ENCODE measurements around the gene ZNF578.
"Not testable (repeated sequence)": the region's sequence is repeated elsewhere in the genome, so short reads cannot be mapped to it uniquely, and the experiment has no call there.

ZNF578 gene

GRCh38 chr19:52533901-52534300 lies 80.5 kb downstream of the ZNF578 start:
- no peak for DNase-seq (ENCODE audit: low read depth, low spot score)
- H3K4me1 ChIP-seq (ENCODE audit: control insufficient read depth, insufficient read depth, low read length), result no peaks in the 10 kb centered on the region
- H3K27me3 ChIP-seq (ENCODE audit: control insufficient read depth, insufficient read depth, low read length), result no peaks in the 10 kb centered on the region
- no peaks in the 10 kb centered on the region for H3K9me3 ChIP-seq (ENCODE audit: control insufficient read depth, insufficient read depth, low read length)
- no peak overlapping the region for H3K27ac ChIP-seq (ENCODE audit: low read length)
- H3K36me3 ChIP-seq (ENCODE audit: control insufficient read depth, insufficient read depth, low read length), result no peaks in the 10 kb centered on the region
- no peak overlapping the region for H3K4me3 ChIP-seq (ENCODE audit: low read length)
- no CpG with 5 or more reads among the region's 5 CpGs for WGBS (ENCODE audit: insufficient coverage, insufficient read length)

GRCh38 chr19:52535385-52535770 lies 82.0 kb downstream of the ZNF578 start:
- not testable (repeated sequence) for H3K27ac ChIP-seq (ENCODE audit: low read length); H3K9me3 ChIP-seq (ENCODE audit: control insufficient read depth, insufficient read depth, low read length); DNase-seq (ENCODE audit: low read depth, low spot score); H3K27me3 ChIP-seq (ENCODE audit: control insufficient read depth, insufficient read depth, low read length); H3K36me3 ChIP-seq (ENCODE audit: control insufficient read depth, insufficient read depth, low read length); H3K4me1 ChIP-seq (ENCODE audit: control insufficient read depth, insufficient read depth, low read length)
- WGBS (ENCODE audit: insufficient coverage, insufficient read length), result no CpG with 5 or more reads among the region's 15 CpGs
- peak overlapping the region; percentile 33; the same call in 1 of the 2 replicates for H3K4me3 ChIP-seq (ENCODE audit: low read length)

GRCh38 chr19:52535771-52536447 lies 82.6 kb downstream of the ZNF578 start:
- Histone ChIP-seq H3K36me3 (ENCODE audit: control insufficient read depth, insufficient read depth, low read length) (no peaks in the 10 kb centered on the region), H3K27me3 (ENCODE audit: control insufficient read depth, insufficient read depth, low read length) (no peaks in the 10 kb centered on the region), H3K9me3 (ENCODE audit: control insufficient read depth, insufficient read depth, low read length) (no peaks in the 10 kb centered on the region), H3K4me3 (ENCODE audit: low read length) (peak overlapping the region; percentile 56; the same call in 1 of the 2 replicates), H3K4me1 (ENCODE audit: control insufficient read depth, insufficient read depth, low read length) (no peaks in the 10 kb centered on the region), H3K27ac (ENCODE audit: low read length) (no peak overlapping the region)
- no peak for DNase-seq (ENCODE audit: low read depth, low spot score)
- WGBS (ENCODE audit: insufficient coverage, insufficient read length), result no CpG with 5 or more reads among the region's 50 CpGs

- WGBS (ENCODE audit: insufficient coverage, insufficient read length), result no CpG with 5 or more reads among the region's 17 CpGs
- Histone ChIP-seq H3K4me3 (ENCODE audit: low read length) (peak overlapping the region; percentile 56; the same call in 1 of the 2 replicates), H3K27ac (ENCODE audit: low read length) (no peak overlapping the region)
Measured at GRCh38 chr19:52536448-52536800, 83.1 kb downstream of the ZNF578 start.

GRCh38 chr19:52538815-52539214 lies 85.5 kb downstream of the ZNF578 start:
- not testable (repeated sequence) for H3K36me3 ChIP-seq (ENCODE audit: control insufficient read depth, insufficient read depth, low read length); H3K4me3 ChIP-seq (ENCODE audit: low read length); H3K9me3 ChIP-seq (ENCODE audit: control insufficient read depth, insufficient read depth, low read length); H3K27me3 ChIP-seq (ENCODE audit: control insufficient read depth, insufficient read depth, low read length); H3K4me1 ChIP-seq (ENCODE audit: control insufficient read depth, insufficient read depth, low read length); H3K27ac ChIP-seq (ENCODE audit: low read length); DNase-seq (ENCODE audit: low read depth, low spot score)
- WGBS (ENCODE audit: insufficient coverage, insufficient read length), result no CpG with 5 or more reads among the region's 4 CpGs

More at GRCh38 chr19:52536448-52536800, 83.1 kb downstream of the ZNF578 start:
- DNase-seq (ENCODE audit: low read depth, low spot score), result no peak
- Histone ChIP-seq H3K36me3 (ENCODE audit: control insufficient read depth, insufficient read depth, low read length) (no peaks in the 10 kb centered on the region), H3K9me3 (ENCODE audit: control insufficient read depth, insufficient read depth, low read length) (no peaks in the 10 kb centered on the region), H3K27me3 (ENCODE audit: control insufficient read depth, insufficient read depth, low read length) (no peaks in the 10 kb centered on the region), H3K4me1 (ENCODE audit: control insufficient read depth, insufficient read depth, low read length) (no peaks in the 10 kb centered on the region)

- H3K9me3 ChIP-seq (ENCODE audit: control insufficient read depth, insufficient read depth, low read length); DNase-seq (ENCODE audit: low read depth, low spot score); H3K27me3 ChIP-seq (ENCODE audit: control insufficient read depth, insufficient read depth, low read length); H3K4me3 ChIP-seq (ENCODE audit: low read length); H3K27ac ChIP-seq (ENCODE audit: low read length); H3K4me1 ChIP-seq (ENCODE audit: control insufficient read depth, insufficient read depth, low read length); H3K36me3 ChIP-seq (ENCODE audit: control insufficient read depth, insufficient read depth, low read length): not testable (repeated sequence)
- no CpG with 5 or more reads among the region's 5 CpGs for whole genome bisulfite sequencing (ENCODE audit: insufficient coverage, insufficient read length)
Measured at GRCh38 chr19:52541176-52541575, 87.8 kb downstream of the ZNF578 start.

GRCh38 chr19:52541608-52542007 lies 88.3 kb downstream of the ZNF578 start:
- H3K9me3 ChIP-seq (ENCODE audit: control insufficient read depth, insufficient read depth, low read length), result no peaks in the 10 kb centered on the region
- no peaks in the 10 kb centered on the region for H3K27me3 ChIP-seq (ENCODE audit: control insufficient read depth, insufficient read depth, low read length)
- no peak overlapping the region for H3K27ac ChIP-seq (ENCODE audit: low read length)
- H3K4me1 ChIP-seq (ENCODE audit: control insufficient read depth, insufficient read depth, low read length), result no peaks in the 10 kb centered on the region
- peaks cover 7% of the 10 kb centered on the region; the same call in 1 of the 2 replicates for H3K36me3 ChIP-seq (ENCODE audit: control insufficient read depth, insufficient read depth, low read length)
- H3K4me3 ChIP-seq (ENCODE audit: low read length), result no peak overlapping the region
- no peak for DNase-seq (ENCODE audit: low read depth, low spot score)
- no CpG with 5 or more reads among the region's 5 CpGs for WGBS (ENCODE audit: insufficient coverage, insufficient read length)

GRCh38 chr19:52542541-52542940 lies 89.2 kb downstream of the ZNF578 start:
- not testable (repeated sequence) for H3K4me3 ChIP-seq (ENCODE audit: low read length); H3K9me3 ChIP-seq (ENCODE audit: control insufficient read depth, insufficient read depth, low read length); H3K27me3 ChIP-seq (ENCODE audit: control insufficient read depth, insufficient read depth, low read length); DNase-seq (ENCODE audit: low read depth, low spot score); H3K27ac ChIP-seq (ENCODE audit: low read length); H3K4me1 ChIP-seq (ENCODE audit: control insufficient read depth, insufficient read depth, low read length); H3K36me3 ChIP-seq (ENCODE audit: control insufficient read depth, insufficient read depth, low read length)
- no CpG with 5 or more reads among the region's 6 CpGs for WGBS (ENCODE audit: insufficient coverage, insufficient read length)

- Histone ChIP-seq H3K27me3 (ENCODE audit: control insufficient read depth, insufficient read depth, low read length) (no peaks in the 10 kb centered on the region), H3K36me3 (ENCODE audit: control insufficient read depth, insufficient read depth, low read length) (peaks cover 7% of the 10 kb centered on the region; the same call in 1 of the 2 replicates), H3K27ac (ENCODE audit: low read length) (no peak overlapping the region), H3K9me3 (ENCODE audit: control insufficient read depth, insufficient read depth, low read length) (no peaks in the 10 kb centered on the region), H3K4me1 (ENCODE audit: control insufficient read depth, insufficient read depth, low read length) (no peaks in the 10 kb centered on the region), H3K4me3 (ENCODE audit: low read length) (no peak overlapping the region)
- WGBS (ENCODE audit: insufficient coverage, insufficient read length), result no CpG with 5 or more reads among the region's 8 CpGs
- no peak for DNase-seq (ENCODE audit: low read depth, low spot score)
Measured at GRCh38 chr19:52542984-52543664, 89.8 kb downstream of the ZNF578 start.

GRCh38 chr19:52554216-52554971 lies 101.0 kb downstream of the ZNF578 start:
- Histone ChIP-seq H3K9me3 (ENCODE audit: control insufficient read depth, insufficient read depth, low read length) (peaks cover 5% of the 10 kb centered on the region), H3K27ac (ENCODE audit: low read length) (no peak overlapping the region), H3K36me3 (ENCODE audit: control insufficient read depth, insufficient read depth, low read length) (peaks cover 18% of the 10 kb centered on the region; the same call in 1 of the 2 replicates), H3K4me3 (ENCODE audit: low read length) (no peak overlapping the region), H3K27me3 (ENCODE audit: control insufficient read depth, insufficient read depth, low read length) (no peaks in the 10 kb centered on the region), H3K4me1 (ENCODE audit: control insufficient read depth, insufficient read depth, low read length) (no peaks in the 10 kb centered on the region)
- WGBS (ENCODE audit: insufficient coverage, insufficient read length), result no CpG with 5 or more reads among the region's 15 CpGs
- DNase-seq (ENCODE audit: low read depth, low spot score), result no peak
